ENCODE results near the gene GPN3. TPM values are rescaled to one million over a fixed set of nuclear protein-coding genes. Genes with fewer than 3 reads are reported as not detected.
A peak's percentile ranks its signal among the peaks of the same experiment; 100 is the strongest.
"Not testable (repeated sequence)": the region's sequence is repeated elsewhere in the genome, so short reads cannot be mapped to it uniquely, and the experiment has no call there.

GPN3 gene
- total RNA-seq, 5 donors from 2014 or later (not counting 1 experiment from before 2014, with no cell fraction given) = 6.3 to 19.1 (median 13.4) TPM

- H3K4me1 ChIP-seq (ENCODE audit: control insufficient read depth in 1 of 2, extremely low read depth in 1 of 2, insufficient read depth in 2 of 2, low read length in 2 of 2) = peaks cover 10 to 26% of the 10 kb centered on the region in 2 experiments
- H3K4me3 ChIP-seq (ENCODE audit: control insufficient read depth in 1 of 2, extremely low read depth in 1 of 2, low read length in 1 of 2) = peak overlapping the region; percentile 84 to 91
- ATAC-seq (replicated peaks in 1 of 4) = no peak
- ChIA-PET POLR2A (interaction anchor here (0.6 to 2.6 kb wide), 3 partner anchors 18 to 274 kb away, joined by 4 to 9 read pairs (median 4); partner anchors contain the start of gene ARPC3 (in 1 of the 2)), CTCF (interaction anchor here (0.6 to 5.5 kb wide), 15 partner anchors 13 to 625 kb away, joined by 3 to 49 read pairs (median 4); partner anchors contain the start of genes ARPC3 (in 1 of the 2), RAD9B (in 1 of the 2) and VPS29 (in 1 of the 2))
- Mint-ChIP-seq H3K4me3 (peak overlapping the region; percentile 81 to 97 (median 97)), H3K27ac (peak overlapping the region; percentile 90 to 93), H3K9me3 (no peaks in the 10 kb centered on the region), H3K4me1 (peaks cover 30 to 44% (median 41%) of the 10 kb centered on the region in 3 donors), H3K36me3 (peaks cover 5% of the 10 kb centered on the region), H3K27me3 (no peaks in the 10 kb centered on the region)
- H3K27ac ChIP-seq (ENCODE audit: low read length) = peak overlapping the region; percentile 81
- peaks cover 0 to 19% of the 10 kb centered on the region in 2 donors for H3K36me3 ChIP-seq (ENCODE audit: control insufficient read depth in 2 of 2, extremely low read depth in 1 of 2, insufficient read depth in 1 of 2, low read length in 1 of 2)
- no peak for DNase-seq
- 0% methylated on average over 12 of the region's 15 CpGs for WGBS (ENCODE audit: insufficient coverage)
- no peaks in the 10 kb centered on the region for H3K9me3 ChIP-seq
- H3K27me3 ChIP-seq (replicated peaks in 1 of 2; ENCODE audit: control insufficient read depth in 2 of 2, extremely low read depth in 1 of 2, insufficient read depth in 2 of 2, low read length in 1 of 2) = no peaks in the 10 kb centered on the region
Observed at GRCh38 chr12:110467847-110468213, 227 bp downstream of the GPN3 start.

DNA sequence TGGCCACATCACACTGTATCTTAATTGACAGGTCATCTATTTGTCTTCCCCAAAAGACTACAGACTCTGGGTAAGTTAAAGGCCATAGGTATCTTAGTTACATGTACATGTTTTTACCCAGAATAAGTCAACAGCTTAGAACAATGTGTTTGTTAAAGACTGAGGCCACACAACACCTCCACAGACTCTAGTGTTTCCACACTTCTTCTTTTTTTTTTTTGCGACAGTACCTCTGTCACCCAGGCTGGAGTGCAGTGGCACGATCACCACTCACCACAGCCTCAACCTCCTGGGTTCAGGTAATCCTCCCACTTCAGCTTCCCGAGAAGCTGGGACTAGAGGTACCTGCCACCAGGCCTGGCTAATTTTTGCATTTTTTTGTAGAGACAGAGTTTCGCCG, 1.3 kb downstream of the GPN3 start:
- H3K27me3 ChIP-seq (replicated peaks in 1 of 2; ENCODE audit: control insufficient read depth in 2 of 2, extremely low read depth in 1 of 2, insufficient read depth in 2 of 2, low read length in 1 of 2) = no peaks in the 10 kb centered on the region
- Mint-ChIP-seq H3K4me1 (peaks cover 37 to 48% (median 45%) of the 10 kb centered on the region in 3 donors), H3K9me3 (no peaks in the 10 kb centered on the region), H3K36me3 (peaks cover 10% of the 10 kb centered on the region), H3K27me3 (no peaks in the 10 kb centered on the region), H3K4me3 (peak overlapping the region; percentile 41 to 81 (median 43)), H3K27ac (peak overlapping the region in 1 of 2 donors; percentile 39)
- H3K27ac ChIP-seq (ENCODE audit: low read length) = no peak overlapping the region
- 83% methylated on average over 5 of the region's 5 CpGs for WGBS (ENCODE audit: insufficient coverage)
- DNase-seq (no peak), ATAC-seq (replicated peaks in 1 of 4) (no peak)
- peaks cover 0 to 20% of the 10 kb centered on the region in 2 donors for H3K36me3 ChIP-seq (ENCODE audit: control insufficient read depth in 2 of 2, extremely low read depth in 1 of 2, insufficient read depth in 1 of 2, low read length in 1 of 2)
- no peaks in the 10 kb centered on the region for H3K9me3 ChIP-seq
- H3K4me3 ChIP-seq (ENCODE audit: control insufficient read depth in 1 of 2, extremely low read depth in 1 of 2, low read length in 1 of 2) = no peak overlapping the region
- peaks cover 10 to 26% of the 10 kb centered on the region in 2 experiments for H3K4me1 ChIP-seq (ENCODE audit: control insufficient read depth in 1 of 2, extremely low read depth in 1 of 2, insufficient read depth in 2 of 2, low read length in 2 of 2)
- ChIA-PET CTCF (interaction anchor here in 1 of 2 donors (5.5 kb wide), 1 partner anchor 17 kb away, joined by 49 read pairs; the partner anchor contains the start of gene ARPC3), POLR2A (interaction anchor here in 1 of 2 donors (0.6 to 0.7 kb wide), 3 partner anchors 21 to 483 kb away, joined by 5 to 8 read pairs (median 5); no protein-coding TSS in a partner anchor)

- peaks cover 10 to 26% of the 10 kb centered on the region in 2 experiments for H3K4me1 ChIP-seq (ENCODE audit: control insufficient read depth in 1 of 2, extremely low read depth in 1 of 2, insufficient read depth in 2 of 2, low read length in 2 of 2)
- 93% methylated on average over 11 of the region's 11 CpGs for WGBS (ENCODE audit: insufficient coverage)
- H3K4me3 ChIP-seq (ENCODE audit: control insufficient read depth in 1 of 2, extremely low read depth in 1 of 2, low read length in 1 of 2); H3K9me3 Mint-ChIP-seq; H3K27ac ChIP-seq (ENCODE audit: low read length); H3K27me3 Mint-ChIP-seq; H3K27me3 ChIP-seq (replicated peaks in 1 of 2; ENCODE audit: control insufficient read depth in 2 of 2, extremely low read depth in 1 of 2, insufficient read depth in 2 of 2, low read length in 1 of 2); ATAC-seq (replicated peaks in 1 of 4); H3K27ac Mint-ChIP-seq; DNase-seq; H3K9me3 ChIP-seq: not testable (repeated sequence)
- Mint-ChIP-seq H3K4me1 (peaks cover 37 to 46% (median 43%) of the 10 kb centered on the region in 3 donors), H3K4me3 (peak overlapping the region in 1 of 3 donors; percentile 12), H3K36me3 (peaks cover 16% of the 10 kb centered on the region)
- POLR2A ChIA-PET = interaction anchor here in 1 of 2 donors (0.7 kb wide), 1 partner anchor 24 kb away, joined by 4 read pairs; no protein-coding TSS in a partner anchor
- H3K36me3 ChIP-seq (ENCODE audit: control insufficient read depth in 2 of 2, extremely low read depth in 1 of 2, insufficient read depth in 1 of 2, low read length in 1 of 2) = peaks cover 0 to 21% of the 10 kb centered on the region in 2 donors
- CTCF ChIA-PET = interaction anchor here (0.5 to 5.5 kb wide), 4 partner anchors 16 to 1203 kb away, joined by 3 to 49 read pairs (median 4); partner anchors contain the start of genes ARPC3 (in 1 of the 2) and TCTN1 (in 1 of the 2)
Observed at GRCh38 chr12:110465765-110466164, 2.3 kb downstream of the GPN3 start.

- Histone ChIP-seq H3K4me1 (ENCODE audit: control insufficient read depth in 1 of 2, extremely low read depth in 1 of 2, insufficient read depth in 2 of 2, low read length in 2 of 2) (peaks cover 10 to 24% of the 10 kb centered on the region in 2 experiments), H3K36me3 (ENCODE audit: control insufficient read depth in 2 of 2, extremely low read depth in 1 of 2, insufficient read depth in 1 of 2, low read length in 1 of 2) (peaks cover 0 to 27% of the 10 kb centered on the region in 2 donors), H3K27me3 (replicated peaks in 1 of 2; ENCODE audit: control insufficient read depth in 2 of 2, extremely low read depth in 1 of 2, insufficient read depth in 2 of 2, low read length in 1 of 2) (no peaks in the 10 kb centered on the region), H3K9me3 (no peaks in the 10 kb centered on the region), H3K4me3 (ENCODE audit: control insufficient read depth in 1 of 2, extremely low read depth in 1 of 2, low read length in 1 of 2) (no peak overlapping the region), H3K27ac (ENCODE audit: low read length) (no peak overlapping the region)
- Mint-ChIP-seq H3K27me3 (no peaks in the 10 kb centered on the region), H3K27ac (no peak overlapping the region), H3K4me3 (peak overlapping the region in 1 of 3 donors; percentile 12), H3K4me1 (peaks cover 33 to 41% (median 40%) of the 10 kb centered on the region in 3 donors), H3K9me3 (no peaks in the 10 kb centered on the region), H3K36me3 (peaks cover 20% of the 10 kb centered on the region)
- DNase-seq (no peak), ATAC-seq (replicated peaks in 1 of 4) (no peak)
- ChIA-PET POLR2A (interaction anchor here in 1 of 2 donors (0.6 kb wide), 1 partner anchor 69 kb away, joined by 3 read pairs; no protein-coding TSS in a partner anchor), CTCF (interaction anchor here in 1 of 2 donors (1.0 kb wide), 1 partner anchor 33 kb away, joined by 3 read pairs; no protein-coding TSS in a partner anchor)
- WGBS (ENCODE audit: insufficient coverage) = no CpG with 5 or more reads among the region's 2 CpGs
Observed at GRCh38 chr12:110465024-110465423, 3.0 kb downstream of the GPN3 start.

DNA sequence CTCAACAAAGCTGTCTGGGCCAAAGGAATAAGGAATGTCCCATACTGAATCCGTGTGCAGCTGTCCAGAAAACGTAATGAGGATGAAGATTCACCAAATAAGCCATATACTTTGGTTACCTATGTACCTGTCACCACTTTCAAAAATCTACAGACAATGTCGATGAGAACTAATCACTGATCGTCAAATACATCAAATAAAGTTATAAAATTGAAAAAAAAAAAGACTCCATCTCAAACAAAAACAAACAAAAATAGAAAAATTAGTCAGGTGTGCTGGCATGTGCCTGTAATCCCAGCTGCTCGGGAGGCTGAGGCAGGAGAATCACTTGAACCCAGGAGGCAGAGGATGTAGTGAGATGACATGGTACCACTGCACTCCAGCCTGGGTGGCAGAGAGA, 6.9 kb downstream of the GPN3 start:
- H3K9me3 Mint-ChIP-seq; POLR2A ChIA-PET; DNase-seq; ATAC-seq (replicated peaks in 1 of 4); H3K9me3 ChIP-seq; H3K4me3 ChIP-seq (ENCODE audit: control insufficient read depth in 1 of 2, extremely low read depth in 1 of 2, low read length in 1 of 2); H3K27me3 Mint-ChIP-seq; H3K27ac Mint-ChIP-seq; H3K27ac ChIP-seq (ENCODE audit: low read length); H3K4me3 Mint-ChIP-seq; H3K27me3 ChIP-seq (replicated peaks in 1 of 2; ENCODE audit: control insufficient read depth in 2 of 2, extremely low read depth in 1 of 2, insufficient read depth in 2 of 2, low read length in 1 of 2); H3K4me1 ChIP-seq (ENCODE audit: control insufficient read depth in 1 of 2, extremely low read depth in 1 of 2, insufficient read depth in 2 of 2, low read length in 2 of 2): not testable (repeated sequence)
- Mint-ChIP-seq H3K36me3 (peaks cover 29% of the 10 kb centered on the region), H3K4me1 (peaks cover 7 to 15% (median 14%) of the 10 kb centered on the region in 3 donors)
- CTCF ChIA-PET = interaction anchor here in 1 of 2 donors (1.4 kb wide), 1 partner anchor 11 kb away, joined by 3 read pairs; the partner anchor contains the start of gene ARPC3
- H3K36me3 ChIP-seq (ENCODE audit: control insufficient read depth in 2 of 2, extremely low read depth in 1 of 2, insufficient read depth in 1 of 2, low read length in 1 of 2) = peaks cover 6 to 40% of the 10 kb centered on the region in 2 donors
- WGBS (ENCODE audit: insufficient coverage) = 83% methylated on average over 2 of the region's 5 CpGs

DNA sequence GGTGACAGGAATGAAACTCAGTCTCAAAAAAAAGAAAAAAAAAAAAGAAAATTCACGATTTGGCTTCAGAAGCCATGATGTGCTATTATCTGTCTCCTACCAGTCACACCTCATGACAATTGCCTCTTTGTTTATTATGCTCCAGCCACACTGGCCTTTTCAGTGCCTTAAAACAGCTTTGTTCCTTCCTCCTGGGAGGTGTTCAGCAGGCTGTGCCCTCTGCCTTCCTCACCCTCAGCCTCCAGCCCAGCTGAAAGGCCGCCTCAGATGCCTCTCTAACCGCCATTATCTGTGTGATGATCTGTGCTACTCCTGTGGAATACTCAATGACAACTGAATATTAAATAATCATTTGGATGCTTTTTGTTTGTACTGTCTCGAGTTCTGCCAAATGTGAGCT, 9.3 kb downstream of the GPN3 start:
- Mint-ChIP-seq H3K4me3 (no peak overlapping the region), H3K27ac (no peak overlapping the region), H3K36me3 (peaks cover 32% of the 10 kb centered on the region), H3K9me3 (no peaks in the 10 kb centered on the region), H3K27me3 (no peaks in the 10 kb centered on the region), H3K4me1 (peaks cover 6 to 8% (median 7%) of the 10 kb centered on the region in 3 donors)
- POLR2A ChIA-PET = no interaction called here
- CTCF ChIA-PET = interaction anchor here in 1 of 2 donors (0.6 kb wide), 1 partner anchor 16 kb away, joined by 3 read pairs; no protein-coding TSS in a partner anchor
- ATAC-seq (replicated peaks in 1 of 4) (no peak), DNase-seq (no peak)
- Histone ChIP-seq H3K27me3 (replicated peaks in 1 of 2; ENCODE audit: control insufficient read depth in 2 of 2, extremely low read depth in 1 of 2, insufficient read depth in 2 of 2, low read length in 1 of 2) (no peaks in the 10 kb centered on the region), H3K9me3 (no peaks in the 10 kb centered on the region), H3K27ac (ENCODE audit: low read length) (no peak overlapping the region), H3K4me3 (ENCODE audit: control insufficient read depth in 1 of 2, extremely low read depth in 1 of 2, low read length in 1 of 2) (no peak overlapping the region), H3K4me1 (ENCODE audit: control insufficient read depth in 1 of 2, extremely low read depth in 1 of 2, insufficient read depth in 2 of 2, low read length in 2 of 2) (no peaks in the 10 kb centered on the region), H3K36me3 (ENCODE audit: control insufficient read depth in 2 of 2, extremely low read depth in 1 of 2, insufficient read depth in 1 of 2, low read length in 1 of 2) (peaks cover 6 to 38% of the 10 kb centered on the region in 2 donors)
- 100% methylated on average over 1 of the region's 4 CpGs for WGBS (ENCODE audit: insufficient coverage)

Measured in T-cell (primary cell).